ENCODE data around the gene CACNA1D.

CACNA1D gene

GRCh38 chr3:53533472-53533871 is 39.1 kb downstream of the CACNA1D start:
- Histone ChIP-seq H2BK15ac (ENCODE audit: low read depth, poor library complexity, severe bottlenecking) (no peak overlapping the region), H3K79me1 (replicated peaks; ENCODE audit: low read length, poor library complexity, severe bottlenecking) (no peaks in the 10 kb centered on the region), H3K27ac (ENCODE audit: low read length, poor library complexity, severe bottlenecking) (no peak overlapping the region), H2AK5ac (ENCODE audit: low read length, severe bottlenecking) (no peak overlapping the region), H3K9me3 (ENCODE audit: control insufficient read depth, low read length) (no peaks in the 10 kb centered on the region), H3K4me3 (ENCODE audit: insufficient read depth in 1 of 2, low read depth in 1 of 2, low read length in 2 of 2) (no peak overlapping the region), H4K91ac (ENCODE audit: low read length) (no peak overlapping the region), H3K14ac (ENCODE audit: low read length in 2 of 2) (no peak overlapping the region), H3K23ac (ENCODE audit: low read length in 2 of 2) (no peak overlapping the region), H2BK120ac (ENCODE audit: low read depth, low read length) (no peak overlapping the region), H2BK5ac (ENCODE audit: low read depth, low read length, poor library complexity, severe bottlenecking) (no peak overlapping the region), H3K4me2 (ENCODE audit: low read length, poor library complexity, severe bottlenecking) (no peak overlapping the region), H3K4ac (ENCODE audit: low read depth in 1 of 2, low read length in 2 of 2) (no peak overlapping the region), H3K27me3 (ENCODE audit: control insufficient read depth in 1 of 2, insufficient read depth in 1 of 2, low read length in 2 of 2) (peaks cover 4 to 13% of the 10 kb centered on the region in 2 experiments), H3K4me1 (ENCODE audit: control insufficient read depth, insufficient read depth, low read depth, low read length) (no peaks in the 10 kb centered on the region), H3K9ac (ENCODE audit: low read length) (no peak overlapping the region), H2AFZ (ENCODE audit: low read depth, low read length) (no peak overlapping the region), H3K36me3 (ENCODE audit: control insufficient read depth in 1 of 2, insufficient read depth in 2 of 2, low read depth in 1 of 2, low read length in 2 of 2) (no peaks in the 10 kb centered on the region), H3K18ac (ENCODE audit: low read depth in 1 of 2, low read length in 2 of 2) (no peak overlapping the region), H2BK12ac (ENCODE audit: low read length in 2 of 2) (no peak overlapping the region), H4K8ac (ENCODE audit: low read length) (no peak overlapping the region)
- 84% methylated on average over 5 of the region's 6 CpGs for WGBS
- no peak for DNase-seq

DNA sequence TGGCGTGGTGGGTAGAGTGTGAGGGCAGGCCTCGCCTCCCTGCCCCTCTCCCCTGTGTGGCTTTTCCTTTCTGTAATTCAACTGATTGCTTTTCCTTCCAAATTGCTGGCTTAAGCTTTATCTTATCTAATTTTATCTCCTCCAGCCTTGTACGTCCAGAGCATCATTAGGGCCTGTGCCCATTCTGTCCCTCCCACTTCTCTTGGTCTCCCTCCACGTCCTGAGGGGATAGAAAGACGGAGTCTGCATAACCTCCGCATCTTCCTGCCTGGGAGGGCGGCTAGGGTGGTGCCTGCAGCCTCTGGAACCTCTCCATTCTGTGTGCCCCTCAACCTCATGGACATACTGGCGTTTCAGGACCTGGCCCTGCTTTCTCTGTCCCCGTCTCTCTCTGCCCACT is 39.8 kb downstream of the CACNA1D start:
- H3K14ac ChIP-seq (ENCODE audit: low read length in 2 of 2) = no peak overlapping the region
- H3K18ac ChIP-seq (ENCODE audit: low read depth in 1 of 2, low read length in 2 of 2) = no peak overlapping the region
- H4K91ac ChIP-seq (ENCODE audit: low read length) = no peak overlapping the region
- no peak overlapping the region for H3K23ac ChIP-seq (ENCODE audit: low read length in 2 of 2)
- H3K9ac ChIP-seq (ENCODE audit: low read length) = no peak overlapping the region
- no peaks in the 10 kb centered on the region for H3K9me3 ChIP-seq (ENCODE audit: control insufficient read depth, low read length)
- H3K4me2 ChIP-seq (ENCODE audit: low read length, poor library complexity, severe bottlenecking) = no peak overlapping the region
- no peak overlapping the region for H3K27ac ChIP-seq (ENCODE audit: low read length, poor library complexity, severe bottlenecking)
- no peak overlapping the region for H3K4ac ChIP-seq (ENCODE audit: low read depth in 1 of 2, low read length in 2 of 2)
- 63% methylated on average over 9 of the region's 9 CpGs for WGBS
- no peak overlapping the region for H2BK12ac ChIP-seq (ENCODE audit: low read length in 2 of 2)
- no peak overlapping the region for H2AK5ac ChIP-seq (ENCODE audit: low read length, severe bottlenecking)
- peaks cover 4 to 13% of the 10 kb centered on the region in 2 experiments for H3K27me3 ChIP-seq (ENCODE audit: control insufficient read depth in 1 of 2, insufficient read depth in 1 of 2, low read length in 2 of 2)
- H3K4me1 ChIP-seq (ENCODE audit: control insufficient read depth, insufficient read depth, low read depth, low read length) = no peaks in the 10 kb centered on the region
- H4K8ac ChIP-seq (ENCODE audit: low read length) = no peak overlapping the region
- no peak for DNase-seq
- no peak overlapping the region for H3K4me3 ChIP-seq (ENCODE audit: insufficient read depth in 1 of 2, low read depth in 1 of 2, low read length in 2 of 2)
- no peak overlapping the region for H2BK5ac ChIP-seq (ENCODE audit: low read depth, low read length, poor library complexity, severe bottlenecking)
- H3K79me1 ChIP-seq (replicated peaks; ENCODE audit: low read length, poor library complexity, severe bottlenecking) = no peaks in the 10 kb centered on the region
- H3K36me3 ChIP-seq (ENCODE audit: control insufficient read depth in 1 of 2, insufficient read depth in 2 of 2, low read depth in 1 of 2, low read length in 2 of 2) = no peaks in the 10 kb centered on the region
- H2BK15ac ChIP-seq (ENCODE audit: low read depth, poor library complexity, severe bottlenecking) = no peak overlapping the region
- no peak overlapping the region for H2AFZ ChIP-seq (ENCODE audit: low read depth, low read length)
- no peak overlapping the region for H2BK120ac ChIP-seq (ENCODE audit: low read depth, low read length)

- Histone ChIP-seq H3K4me1 (ENCODE audit: control insufficient read depth, insufficient read depth, low read depth, low read length) (no peaks in the 10 kb centered on the region), H2BK12ac (ENCODE audit: low read length in 2 of 2) (no peak overlapping the region), H3K4ac (ENCODE audit: low read depth in 1 of 2, low read length in 2 of 2) (no peak overlapping the region), H3K9ac (ENCODE audit: low read length) (no peak overlapping the region), H3K4me3 (ENCODE audit: insufficient read depth in 1 of 2, low read depth in 1 of 2, low read length in 2 of 2) (no peak overlapping the region), H3K36me3 (ENCODE audit: control insufficient read depth in 1 of 2, insufficient read depth in 2 of 2, low read depth in 1 of 2, low read length in 2 of 2) (no peaks in the 10 kb centered on the region), H3K9me3 (ENCODE audit: control insufficient read depth, low read length) (no peaks in the 10 kb centered on the region), H4K91ac (ENCODE audit: low read length) (no peak overlapping the region), H3K4me2 (ENCODE audit: low read length, poor library complexity, severe bottlenecking) (no peak overlapping the region), H2AFZ (ENCODE audit: low read depth, low read length) (no peak overlapping the region), H3K18ac (ENCODE audit: low read depth in 1 of 2, low read length in 2 of 2) (no peak overlapping the region), H3K23ac (ENCODE audit: low read length in 2 of 2) (no peak overlapping the region), H3K14ac (ENCODE audit: low read length in 2 of 2) (no peak overlapping the region), H3K27me3 (ENCODE audit: control insufficient read depth in 1 of 2, insufficient read depth in 1 of 2, low read length in 2 of 2) (peaks cover 4 to 13% of the 10 kb centered on the region in 2 experiments), H2BK120ac (ENCODE audit: low read depth, low read length) (no peak overlapping the region), H4K8ac (ENCODE audit: low read length) (no peak overlapping the region), H2BK5ac (ENCODE audit: low read depth, low read length, poor library complexity, severe bottlenecking) (no peak overlapping the region), H2BK15ac (ENCODE audit: low read depth, poor library complexity, severe bottlenecking) (no peak overlapping the region), H3K27ac (ENCODE audit: low read length, poor library complexity, severe bottlenecking) (no peak overlapping the region), H3K79me1 (replicated peaks; ENCODE audit: low read length, poor library complexity, severe bottlenecking) (no peaks in the 10 kb centered on the region), H2AK5ac (ENCODE audit: low read length, severe bottlenecking) (no peak overlapping the region)
- DNase-seq = no peak
- 51% methylated on average over 13 of the region's 13 CpGs for WGBS
These were observed 40.4 kb downstream of the CACNA1D start for GRCh38 chr3:53534676-53535400.

DNA sequence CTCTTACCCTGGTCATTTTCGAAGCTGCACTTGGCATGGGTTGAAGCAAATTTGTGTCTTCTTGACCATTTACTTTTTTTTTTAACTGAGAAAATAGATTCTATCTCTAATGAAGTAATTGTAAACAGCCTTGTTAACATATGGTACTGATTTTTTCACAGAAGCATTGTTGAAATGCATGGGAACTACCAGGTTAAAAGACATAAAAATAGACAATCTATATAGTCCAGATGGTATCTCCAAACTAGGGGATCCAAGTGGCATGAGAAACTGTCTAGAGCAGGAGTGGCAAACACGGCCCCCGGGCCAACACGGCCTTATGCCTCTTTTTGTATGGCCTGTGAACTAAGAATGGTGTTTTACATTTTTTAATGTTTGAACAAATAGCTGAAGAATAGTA is 41.9 kb downstream of the CACNA1D start:
- no peak overlapping the region for H3K4me2 ChIP-seq (ENCODE audit: low read length, poor library complexity, severe bottlenecking)
- H4K91ac ChIP-seq (ENCODE audit: low read length) = no peak overlapping the region
- no peak for DNase-seq
- H3K14ac ChIP-seq (ENCODE audit: low read length in 2 of 2) = no peak overlapping the region
- no peak overlapping the region for H2AFZ ChIP-seq (ENCODE audit: low read depth, low read length)
- no peak overlapping the region for H2BK12ac ChIP-seq (ENCODE audit: low read length in 2 of 2)
- H3K18ac ChIP-seq (ENCODE audit: low read depth in 1 of 2, low read length in 2 of 2) = no peak overlapping the region
- H3K9me3 ChIP-seq (ENCODE audit: control insufficient read depth, low read length) = no peaks in the 10 kb centered on the region
- H2AK5ac ChIP-seq (ENCODE audit: low read length, severe bottlenecking) = no peak overlapping the region
- no peak overlapping the region for H2BK5ac ChIP-seq (ENCODE audit: low read depth, low read length, poor library complexity, severe bottlenecking)
- H3K9ac ChIP-seq (ENCODE audit: low read length) = no peak overlapping the region
- H3K27ac ChIP-seq (ENCODE audit: low read length, poor library complexity, severe bottlenecking) = no peak overlapping the region
- H3K4me3 ChIP-seq (ENCODE audit: insufficient read depth in 1 of 2, low read depth in 1 of 2, low read length in 2 of 2) = no peak overlapping the region
- 90% methylated on average over 3 of the region's 4 CpGs for WGBS
- no peaks in the 10 kb centered on the region for H3K4me1 ChIP-seq (ENCODE audit: control insufficient read depth, insufficient read depth, low read depth, low read length)
- peaks cover 4 to 13% of the 10 kb centered on the region in 2 experiments for H3K27me3 ChIP-seq (ENCODE audit: control insufficient read depth in 1 of 2, insufficient read depth in 1 of 2, low read length in 2 of 2)
- no peak overlapping the region for H4K8ac ChIP-seq (ENCODE audit: low read length)
- H2BK120ac ChIP-seq (ENCODE audit: low read depth, low read length) = no peak overlapping the region
- no peak overlapping the region for H3K4ac ChIP-seq (ENCODE audit: low read depth in 1 of 2, low read length in 2 of 2)
- H3K23ac ChIP-seq (ENCODE audit: low read length in 2 of 2) = no peak overlapping the region
- H3K36me3 ChIP-seq (ENCODE audit: control insufficient read depth in 1 of 2, insufficient read depth in 2 of 2, low read depth in 1 of 2, low read length in 2 of 2) = no peaks in the 10 kb centered on the region
- no peak overlapping the region for H2BK15ac ChIP-seq (ENCODE audit: low read depth, poor library complexity, severe bottlenecking)
- H3K79me1 ChIP-seq (replicated peaks; ENCODE audit: low read length, poor library complexity, severe bottlenecking) = no peaks in the 10 kb centered on the region

All from mesenchymal stem cell (in vitro differentiated cells and primary cell).